B cell (primary cell): ENCODE data around the gene KIF25. TPM values are rescaled to one million over a fixed set of nuclear protein-coding genes. Genes with fewer than 3 reads are reported as not detected.

Experiments used
- ATAC-seq: fragments of 200-7000 bp; cut with Tn5 transposase; one replicate; pipeline ENCODE4 v1.10.0; 2021; ENCODE audit warnings: low read depth, mild to moderate bottlenecking, moderate number of reproducible peaks, moderate library complexity
- CTCF ChIA-PET: fragments of 350-600 bp; sonication (Branson Sonifier 250); formaldehyde crosslinking; loops from one replicate; lab custom pipeline; 2021; ENCODE audit warnings: antibody characterized with exemption, inconsistent platforms; lab: Charles Lee
- POLR2A ChIA-PET: fragments of 350-600 bp; sonication (Branson Sonifier 250); formaldehyde crosslinking; loops from one replicate; lab custom pipeline; 2021; ENCODE audit warnings: antibody characterized with exemption; lab: Charles Lee
- DNase-seq: peaks from one replicate; pipeline ENCODE4 v3.0.0; 2013
- H2AFZ ChIP-seq: 2 replicates; pipeline ENCODE4 v1.6.1; 2012; ENCODE audit warnings: mild to moderate bottlenecking, low read depth, low read length; ENCODE audit not compliant: insufficient read depth, poor library complexity, severe bottlenecking
- H3K27ac ChIP-seq, 2 donors: 1 replicate in 1 of 2; 2 replicates in 1 of 2; pipeline ENCODE4 v1.5.1; 2012 to 2013; ENCODE audit warnings: low read length in 2 of 2, mild to moderate bottlenecking in 2 of 2, moderate library complexity in 1 of 2
- H3K27me3 ChIP-seq, 4 experiments: fragments of 200-600 bp in 1 of 4; sonication (generic) in 1 of 4; replicated peaks in 1 of 4; 1 replicate in 2 of 4; 2 replicates in 2 of 4; pipeline versions ENCODE4 v1.6.1 to v1.7.0; 2013 to 2016; ENCODE audit warnings: low read length in 3 of 4, mild to moderate bottlenecking in 2 of 4, mixed read lengths in 1 of 4, moderate library complexity in 1 of 4; ENCODE audit not compliant: insufficient read depth in 4 of 4, control insufficient read depth in 3 of 4; ENCODE audit errors: control extremely low read depth in 1 of 4
- H3K36me3 ChIP-seq, 2 experiments: replicated peaks in 1 of 2; 1 replicate in 1 of 2; 2 replicates in 1 of 2; pipeline versions ENCODE4 v1.6.1 to v1.7.1; 2013; ENCODE audit warnings: low read length in 1 of 2; ENCODE audit not compliant: insufficient read depth in 2 of 2, control insufficient read depth in 1 of 2; ENCODE audit errors: control extremely low read depth in 1 of 2, extremely low read depth in 1 of 2
- H3K4me1 ChIP-seq, 2 donors: fragments of 200-600 bp in 1 of 2; sonication (generic) in 1 of 2; 1 replicate in 1 of 2; 2 replicates in 1 of 2; pipeline versions ENCODE4 v1.5.1 to v1.6.1; 2013 to 2017; ENCODE audit warnings: low read length in 2 of 2; ENCODE audit not compliant: control insufficient read depth in 2 of 2, insufficient read depth in 2 of 2
- H3K4me2 ChIP-seq: replicated peaks from 2 replicates; pipeline ENCODE3; 2012; ENCODE audit warnings: mild to moderate bottlenecking, low read depth, low read length; ENCODE audit not compliant: poor library complexity, severe bottlenecking
- H3K4me3 ChIP-seq, 5 experiments: fragments of 200-600 bp in 1 of 5; sonication (generic) in 1 of 5; 1 replicate in 3 of 5; 2 replicates in 2 of 5; pipeline versions ENCODE4 v1.5.1 to v1.7.0; 2011 to 2016; ENCODE audit warnings: low read length in 4 of 5, mild to moderate bottlenecking in 4 of 5, low read depth in 2 of 5, control low read depth in 1 of 5, moderate library complexity in 1 of 5; ENCODE audit not compliant: insufficient read depth in 1 of 5; ENCODE audit errors: control extremely low read depth in 1 of 5, extremely low read depth in 1 of 5
- H3K79me2 ChIP-seq: fragments of 200-600 bp; sonication (generic); one replicate; pipeline ENCODE4 v1.6.0; 2016; ENCODE audit warnings: low read length; ENCODE audit not compliant: control insufficient read depth, insufficient read depth
- H3K9ac ChIP-seq: fragments of 200-600 bp; sonication (generic); 2 replicates; pipeline ENCODE4 v1.6.1; 2017; ENCODE audit warnings: mild to moderate bottlenecking, low read length, moderate library complexity
- H3K9me3 ChIP-seq, 3 donors: one replicate each; pipeline versions ENCODE4 v1.6.1 to v1.7.1; 2013; ENCODE audit warnings: low read length in 2 of 3; ENCODE audit not compliant: control insufficient read depth in 2 of 3, insufficient read depth in 1 of 3; ENCODE audit errors: control extremely low read depth in 1 of 3
- H4K20me1 ChIP-seq: 2 replicates; pipeline ENCODE4 v1.6.0; 2012; ENCODE audit warnings: mild to moderate bottlenecking, low read length; ENCODE audit not compliant: insufficient read depth, control insufficient read depth, poor library complexity, severe bottlenecking
- H3K27ac Mint-ChIP-seq: one replicate; pipeline ENCODE4 v1.8.0; 2021; ENCODE audit warnings: mixed read lengths
- H3K27me3 Mint-ChIP-seq: one replicate; pipeline ENCODE4 v1.8.0; 2021; ENCODE audit warnings: mixed read lengths
- H3K4me1 Mint-ChIP-seq: one replicate; pipeline ENCODE4 v1.8.0; 2021; ENCODE audit warnings: mixed read lengths
- H3K4me3 Mint-ChIP-seq: one replicate; pipeline ENCODE4 v1.8.0; 2021; ENCODE audit warnings: mixed read lengths
- H3K9me3 Mint-ChIP-seq: one replicate; pipeline ENCODE4 v1.8.0; 2022; ENCODE audit warnings: mixed read lengths; ENCODE audit not compliant: insufficient read depth
- EZH2 ChIP-seq: IDR thresholded peaks from 2 replicates; pipeline ENCODE4 v1.6.1; 2012; ENCODE audit warnings: borderline replicate concordance, low read depth, mild to moderate bottlenecking, moderate library complexity, low read length; ENCODE audit not compliant: insufficient read depth, poor library complexity, severe bottlenecking
- WGBS: methylation state at CpG from one replicate; pipeline ENCODE4 v1.1.5; 2013; ENCODE audit warnings: missing lambda C conversion rate; ENCODE audit not compliant: insufficient coverage; 5-methylcytosine and 5-hydroxymethylcytosine counted together
- intact Hi-C: fragments of 100-400 bp; cut with micrococcal nuclease; formaldehyde crosslinking; loops from one replicate; pipeline ENCODE4 v1.10.0; 2022
- polyA plus RNA-seq: library from polyadenylated mRNA; depleted of rRNA; stranded (reverse); fragments of >200 nt; gene quantifications from 2 replicates; pipeline ENCODE4 v1.2.3, GENCODE V29; 2012
- total RNA-seq, 2 donors: library from RNA; stranded (reverse); fragments of 120-200 nt in 1 of 2; gene quantifications; 1 replicate in 1 of 2; 2 replicates in 1 of 2; pipeline versions ENCODE4 v1.2.3 to v1.2.4, GENCODE V29; 2013 to 2022
- TF ChIP-seq, protein P1 (sequence below): fragments of 200-600 bp; IDR thresholded peaks from one replicate; pipeline ENCODE4 v1.8.0; 2022; ENCODE audit warnings: antibody characterized with exemption, mild to moderate bottlenecking

Gene KIF25
- total and polyA plus RNA-seq, 2 donors (not counting 1 experiment from before 2014, with no cell fraction given): not detected

DNA sequence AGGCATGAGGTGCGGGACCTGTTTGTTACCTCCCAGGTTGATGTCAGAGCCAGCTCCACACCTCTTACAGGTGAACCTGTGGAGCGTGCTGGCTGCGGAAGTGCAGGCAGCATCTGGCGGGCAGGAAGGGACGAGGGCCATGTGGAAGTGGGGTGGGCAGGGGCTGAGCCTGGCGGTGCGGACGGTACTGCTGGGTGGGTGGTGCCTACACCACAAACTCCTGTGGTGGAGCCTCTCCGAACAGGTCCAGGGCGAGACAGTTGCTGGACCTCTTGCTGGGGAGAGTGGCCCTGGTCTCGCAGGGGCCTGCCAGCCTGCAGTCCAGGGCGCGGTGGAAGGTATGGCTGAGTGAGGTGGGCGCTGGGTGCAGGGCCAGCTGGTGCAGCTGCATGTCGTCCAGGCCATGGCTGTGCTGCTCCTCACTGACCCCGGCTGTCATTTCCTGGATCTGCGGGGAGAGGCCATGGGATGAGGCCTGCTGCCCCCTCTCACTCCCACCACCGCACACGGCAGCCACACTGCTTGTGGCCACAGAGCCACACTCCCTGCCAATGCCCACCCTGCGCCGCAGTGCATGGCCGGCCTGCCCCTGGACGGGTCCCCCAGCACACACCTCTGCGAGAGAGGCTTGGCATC is 59.5 kb downstream of the KIF25 start:
- H3K79me2 ChIP-seq: no peaks in the 10 kb centered on the region
- peaks cover 0 to 6% (median 0%) of the 10 kb centered on the region in 3 donors for H3K9me3 ChIP-seq
- DNase-seq (no peak), ATAC-seq (no peak)
- no peaks in the 10 kb centered on the region for H3K27me3 ChIP-seq
- Mint-ChIP-seq H3K9me3 (no peaks in the 10 kb centered on the region), H3K27me3 (no peaks in the 10 kb centered on the region), H3K4me1 (no peaks in the 10 kb centered on the region), H3K27ac (no peak overlapping the region), H3K4me3 (no peak overlapping the region)
- POLR2A ChIA-PET: no interaction called here
- H3K4me1 ChIP-seq: no peaks in the 10 kb centered on the region
- CTCF ChIA-PET: no interaction called here
- no peak overlapping the region for H3K4me3 ChIP-seq
- H4K20me1 ChIP-seq: no peaks in the 10 kb centered on the region
- no peaks in the 10 kb centered on the region for H3K36me3 ChIP-seq
- H3K27ac ChIP-seq: no peak overlapping the region
- TF ChIP-seq, protein P1, sequence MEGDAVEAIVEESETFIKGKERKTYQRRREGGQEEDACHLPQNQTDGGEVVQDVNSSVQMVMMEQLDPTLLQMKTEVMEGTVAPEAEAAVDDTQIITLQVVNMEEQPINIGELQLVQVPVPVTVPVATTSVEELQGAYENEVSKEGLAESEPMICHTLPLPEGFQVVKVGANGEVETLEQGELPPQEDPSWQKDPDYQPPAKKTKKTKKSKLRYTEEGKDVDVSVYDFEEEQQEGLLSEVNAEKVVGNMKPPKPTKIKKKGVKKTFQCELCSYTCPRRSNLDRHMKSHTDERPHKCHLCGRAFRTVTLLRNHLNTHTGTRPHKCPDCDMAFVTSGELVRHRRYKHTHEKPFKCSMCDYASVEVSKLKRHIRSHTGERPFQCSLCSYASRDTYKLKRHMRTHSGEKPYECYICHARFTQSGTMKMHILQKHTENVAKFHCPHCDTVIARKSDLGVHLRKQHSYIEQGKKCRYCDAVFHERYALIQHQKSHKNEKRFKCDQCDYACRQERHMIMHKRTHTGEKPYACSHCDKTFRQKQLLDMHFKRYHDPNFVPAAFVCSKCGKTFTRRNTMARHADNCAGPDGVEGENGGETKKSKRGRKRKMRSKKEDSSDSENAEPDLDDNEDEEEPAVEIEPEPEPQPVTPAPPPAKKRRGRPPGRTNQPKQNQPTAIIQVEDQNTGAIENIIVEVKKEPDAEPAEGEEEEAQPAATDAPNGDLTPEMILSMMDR: no peak
- TF ChIP-seq EZH2: no peak
- H3K4me2 ChIP-seq: no peak overlapping the region
- H2AFZ ChIP-seq: no peak overlapping the region
- WGBS: 90% methylated on average over 24 of the region's 24 CpGs
- no peak overlapping the region for H3K9ac ChIP-seq
- intact Hi-C loops: no loop called here

DNA sequence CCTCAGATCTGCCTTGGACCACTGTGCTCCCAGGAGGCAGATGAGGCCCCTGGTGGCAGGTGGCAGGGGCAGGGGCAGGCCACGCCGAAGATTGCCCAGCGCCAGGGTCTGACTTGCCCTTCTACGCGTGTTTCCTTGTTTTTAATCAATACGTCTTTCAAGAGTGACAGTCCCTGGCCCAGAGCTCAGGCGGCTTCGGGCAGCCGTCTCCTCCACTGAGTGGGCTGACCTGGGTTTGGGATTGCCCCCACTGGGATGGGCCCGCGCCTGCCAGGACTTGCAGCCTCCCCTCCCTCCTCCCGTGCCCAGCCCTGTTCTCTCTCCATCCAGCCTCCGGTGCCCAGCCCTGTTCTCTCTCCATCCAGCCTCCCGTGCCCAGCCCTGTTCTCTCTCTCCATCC is 60.4 kb downstream of the KIF25 start:
- H3K4me3 ChIP-seq: no peak overlapping the region
- WGBS: 92% methylated on average over 9 of the region's 14 CpGs
- ATAC-seq: no peak

More for the DNA sequence above, 60.4 kb downstream of the KIF25 start:
- no peaks in the 10 kb centered on the region for H3K9me3 ChIP-seq
- Mint-ChIP-seq H3K27ac (no peak overlapping the region), H3K27me3 (no peaks in the 10 kb centered on the region), H3K4me3 (no peak overlapping the region), H3K4me1 (no peaks in the 10 kb centered on the region), H3K9me3 (no peaks in the 10 kb centered on the region)
- no peaks in the 10 kb centered on the region for H4K20me1 ChIP-seq
- CTCF ChIA-PET: no interaction called here
- H3K4me1 ChIP-seq: no peaks in the 10 kb centered on the region
- POLR2A ChIA-PET: no interaction called here
- H3K79me2 ChIP-seq: no peaks in the 10 kb centered on the region
- H3K36me3 ChIP-seq: no peaks in the 10 kb centered on the region
- intact Hi-C loops: no loop called here
- no peak overlapping the region for H3K9ac ChIP-seq
- H2AFZ ChIP-seq: no peak overlapping the region
- H3K4me2 ChIP-seq: no peak overlapping the region
- DNase-seq: no peak
- no peak overlapping the region for H3K27ac ChIP-seq
- TF ChIP-seq, protein P1: no peak
- no peak for TF ChIP-seq EZH2
- H3K27me3 ChIP-seq: no peaks in the 10 kb centered on the region
